Cardiac muscle cell (in vitro differentiated cells and primary cell): ENCODE measurements around the gene MLH1. TPM values are rescaled to one million over a fixed set of nuclear protein-coding genes. Genes with fewer than 3 reads are reported as not detected.
A peak's percentile ranks its signal among the peaks of the same experiment; 100 is the strongest.
"Not testable (repeated sequence)": the region's sequence is repeated elsewhere in the genome, so short reads cannot be mapped to it uniquely, and the experiment has no call there.

Experiments
- DNase-seq, 2 donors: peaks; one replicate each; pipeline versions ENCODE4 v3.0.0 to v3.0.0-alpha.2; 2010 to 2017; ENCODE audit warnings: low read depth in 1 of 2, low spot score in 1 of 2
- H3K27ac ChIP-seq: fragments of 200-600 bp; sonication (generic); 2 replicates; pipeline ENCODE4 v1.5.1; 2016
- H3K27me3 ChIP-seq: fragments of 200-600 bp; sonication (generic); 2 replicates; pipeline ENCODE4 v1.6.0; 2016; ENCODE audit warnings: control low read depth
- H3K36me3 ChIP-seq: fragments of 200-600 bp; sonication (generic); 2 replicates; pipeline ENCODE4 v1.5.1; 2016; ENCODE audit warnings: control low read depth
- H3K4me1 ChIP-seq: fragments of 200-600 bp; sonication (generic); 2 replicates; pipeline ENCODE4 v1.8.1; 2017; ENCODE audit warnings: low read depth, mild to moderate bottlenecking, mixed run types
- H3K4me3 ChIP-seq: fragments of 200-600 bp; sonication (generic); 2 replicates; pipeline ENCODE4 v1.5.1; 2016; ENCODE audit warnings: mild to moderate bottlenecking
- H3K9me3 ChIP-seq: fragments of 200-600 bp; sonication (generic); 2 replicates; pipeline ENCODE4 v1.5.1; 2017; ENCODE audit warnings: low read depth, mild to moderate bottlenecking, control low read depth
- polyA plus RNA-seq: library from polyadenylated mRNA; unstranded; fragments of >200 nt; fragmentation: Nextera tagmentation; extraction: Ambion mirVana; gene quantifications from 2 replicates; pipeline ENCODE4 v1.2.1, GENCODE V29; 2016
- total RNA-seq: library from RNA; depleted of rRNA; stranded (reverse); fragments of >200 nt; gene quantifications from 2 replicates; pipeline ENCODE4 v1.2.3, GENCODE V29; 2016
- TF ChIP-seq, protein P1 (sequence below): IDR thresholded peaks from 2 replicates; pipeline ENCODE4 v1.5.1; 2012; ENCODE audit warnings: low read depth, mild to moderate bottlenecking, low read length

The MLH1 gene
- total and polyA plus RNA-seq, 2 experiments from 2014 or later = 35.2 to 63.1 TPM

DNA sequence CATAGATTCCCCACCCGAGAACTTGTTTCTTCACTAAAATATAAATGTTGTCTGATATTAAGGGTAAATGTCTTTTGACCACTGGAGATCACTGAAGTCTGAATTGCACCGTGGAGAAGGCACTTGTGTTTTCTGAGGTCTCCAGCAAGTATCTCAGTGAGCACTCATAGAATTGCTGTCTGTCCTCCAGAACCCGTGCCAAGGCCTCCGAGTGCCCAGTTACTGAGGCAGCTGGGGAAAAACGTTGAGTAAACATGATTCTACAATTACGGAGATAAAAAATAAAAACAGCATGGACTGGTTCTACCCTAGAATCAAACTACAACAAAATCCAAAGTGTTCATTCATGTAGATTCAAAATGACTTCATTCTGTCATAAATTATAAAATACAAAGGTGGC lies 60.0 kb downstream of the MLH1 start:
- Histone ChIP-seq H3K9me3 (no peaks in the 10 kb centered on the region), H3K36me3 (peaks cover 48% of the 10 kb centered on the region), H3K4me1 (peaks cover 10% of the 10 kb centered on the region), H3K27ac (peak overlapping the region; percentile 69), H3K4me3 (no peak overlapping the region), H3K27me3 (no peaks in the 10 kb centered on the region)
- no peak for DNase-seq
- TF ChIP-seq, protein P1, sequence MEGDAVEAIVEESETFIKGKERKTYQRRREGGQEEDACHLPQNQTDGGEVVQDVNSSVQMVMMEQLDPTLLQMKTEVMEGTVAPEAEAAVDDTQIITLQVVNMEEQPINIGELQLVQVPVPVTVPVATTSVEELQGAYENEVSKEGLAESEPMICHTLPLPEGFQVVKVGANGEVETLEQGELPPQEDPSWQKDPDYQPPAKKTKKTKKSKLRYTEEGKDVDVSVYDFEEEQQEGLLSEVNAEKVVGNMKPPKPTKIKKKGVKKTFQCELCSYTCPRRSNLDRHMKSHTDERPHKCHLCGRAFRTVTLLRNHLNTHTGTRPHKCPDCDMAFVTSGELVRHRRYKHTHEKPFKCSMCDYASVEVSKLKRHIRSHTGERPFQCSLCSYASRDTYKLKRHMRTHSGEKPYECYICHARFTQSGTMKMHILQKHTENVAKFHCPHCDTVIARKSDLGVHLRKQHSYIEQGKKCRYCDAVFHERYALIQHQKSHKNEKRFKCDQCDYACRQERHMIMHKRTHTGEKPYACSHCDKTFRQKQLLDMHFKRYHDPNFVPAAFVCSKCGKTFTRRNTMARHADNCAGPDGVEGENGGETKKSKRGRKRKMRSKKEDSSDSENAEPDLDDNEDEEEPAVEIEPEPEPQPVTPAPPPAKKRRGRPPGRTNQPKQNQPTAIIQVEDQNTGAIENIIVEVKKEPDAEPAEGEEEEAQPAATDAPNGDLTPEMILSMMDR = no peak

DNA sequence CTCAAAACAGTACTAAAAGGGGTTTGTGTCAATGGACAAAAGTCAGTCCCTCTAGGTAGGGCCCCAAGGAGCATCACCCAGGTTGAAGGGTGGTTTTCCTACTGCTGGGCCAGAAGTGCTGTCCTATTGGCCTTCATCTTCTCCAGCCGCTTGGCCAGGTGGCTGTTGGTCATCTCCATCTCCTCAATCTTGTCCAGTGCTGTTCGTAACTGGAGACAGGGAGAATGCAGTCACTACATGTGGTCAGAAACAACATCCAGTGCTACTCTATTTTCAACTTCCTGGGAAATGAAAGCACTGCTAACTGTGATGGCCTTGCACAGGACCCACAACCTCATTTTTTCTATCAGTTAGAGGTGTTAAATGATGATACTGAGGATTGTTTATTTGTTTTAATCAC lies 60.4 kb downstream of the MLH1 start:
- Histone ChIP-seq H3K27ac (peak overlapping the region; percentile 69), H3K36me3 (peaks cover 43% of the 10 kb centered on the region), H3K4me1 (peaks cover 10% of the 10 kb centered on the region), H3K27me3 (no peaks in the 10 kb centered on the region), H3K4me3 (no peak overlapping the region), H3K9me3 (no peaks in the 10 kb centered on the region)
- TF ChIP-seq, protein P1 = no peak
- no peak for DNase-seq

DNA sequence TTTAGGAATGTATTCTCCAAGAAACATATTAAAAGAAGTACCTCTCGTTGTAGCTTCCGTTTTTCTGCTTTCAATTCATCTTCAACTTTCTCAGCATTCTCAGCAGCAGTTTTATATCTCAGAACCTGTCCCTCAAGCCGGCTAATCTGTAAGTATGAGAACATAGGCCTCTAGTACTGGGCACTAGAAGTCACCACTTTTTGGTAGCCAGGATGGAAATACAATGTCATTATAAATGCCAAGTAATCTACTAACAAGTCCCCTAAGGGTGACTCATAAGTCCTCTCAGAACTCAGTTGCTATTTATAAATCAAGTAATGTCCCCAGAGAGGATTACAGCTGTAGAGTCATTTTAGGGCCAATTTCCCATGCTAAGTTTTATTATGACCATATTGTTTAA lies 61.1 kb downstream of the MLH1 start:
- TF ChIP-seq, protein P1 = no peak
- peaks cover 37% of the 10 kb centered on the region for H3K36me3 ChIP-seq

DNA sequence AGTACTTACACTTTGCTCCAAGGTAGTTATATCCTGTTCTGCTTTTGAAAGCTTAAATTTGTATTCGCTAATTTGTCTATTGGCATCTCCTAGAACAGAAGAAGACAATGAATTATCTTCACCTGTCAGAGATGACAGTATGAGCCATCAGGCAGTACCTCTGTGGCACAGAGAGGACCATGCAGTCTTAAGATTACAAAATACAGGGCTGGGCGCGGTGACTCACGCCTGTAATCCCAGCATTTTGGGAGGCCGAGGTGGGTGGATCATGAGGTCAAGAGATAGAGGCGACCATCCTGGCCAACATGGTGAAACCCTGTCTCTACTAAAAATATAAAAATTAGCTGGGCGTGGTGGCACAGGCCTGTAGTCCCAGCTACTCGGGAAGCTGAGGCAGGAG lies 61.8 kb downstream of the MLH1 start:
- Histone ChIP-seq H3K36me3 (peaks cover 37% of the 10 kb centered on the region), H3K4me1 (peaks cover 10% of the 10 kb centered on the region), H3K27ac (peak overlapping the region; percentile 69)
- not testable (repeated sequence) for H3K4me3 ChIP-seq, H3K27me3 ChIP-seq, DNase-seq, H3K9me3 ChIP-seq

More for the DNA sequence above, 61.1 kb downstream of the MLH1 start:
- H3K4me1 ChIP-seq = peaks cover 10% of the 10 kb centered on the region
- peak overlapping the region; percentile 69 for H3K27ac ChIP-seq
- no peaks in the 10 kb centered on the region for H3K27me3 ChIP-seq
- DNase-seq = peak; percentile 13 to 63
- no peaks in the 10 kb centered on the region for H3K9me3 ChIP-seq
- H3K4me3 ChIP-seq = no peak overlapping the region

DNA sequence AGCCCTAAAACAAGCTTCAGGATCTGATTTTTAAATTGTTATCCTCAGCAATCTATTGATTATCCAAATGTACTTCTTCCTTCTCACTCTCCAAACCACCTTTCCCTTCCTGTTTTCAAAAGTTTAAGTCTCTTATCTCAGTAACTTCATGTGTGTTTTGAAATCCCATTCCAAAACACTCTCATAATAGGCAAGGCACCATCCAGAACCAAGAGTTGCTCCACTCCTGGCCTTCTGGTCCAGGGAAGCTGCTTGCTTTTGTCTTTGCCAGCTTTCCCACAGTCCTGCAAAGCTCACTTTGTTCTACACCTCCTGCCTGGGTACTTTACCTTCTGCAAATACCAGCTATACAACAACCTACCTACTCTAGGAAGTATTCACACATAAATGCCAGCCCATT lies 63.5 kb downstream of the MLH1 start:
- Histone ChIP-seq H3K4me1 (peaks cover 10% of the 10 kb centered on the region), H3K4me3 (no peak overlapping the region), H3K36me3 (peaks cover 25% of the 10 kb centered on the region), H3K9me3 (no peaks in the 10 kb centered on the region), H3K27ac (no peak overlapping the region), H3K27me3 (no peaks in the 10 kb centered on the region)
- peak in 1 of 2 donors; percentile 31 for DNase-seq
- TF ChIP-seq, protein P1 = no peak

DNA sequence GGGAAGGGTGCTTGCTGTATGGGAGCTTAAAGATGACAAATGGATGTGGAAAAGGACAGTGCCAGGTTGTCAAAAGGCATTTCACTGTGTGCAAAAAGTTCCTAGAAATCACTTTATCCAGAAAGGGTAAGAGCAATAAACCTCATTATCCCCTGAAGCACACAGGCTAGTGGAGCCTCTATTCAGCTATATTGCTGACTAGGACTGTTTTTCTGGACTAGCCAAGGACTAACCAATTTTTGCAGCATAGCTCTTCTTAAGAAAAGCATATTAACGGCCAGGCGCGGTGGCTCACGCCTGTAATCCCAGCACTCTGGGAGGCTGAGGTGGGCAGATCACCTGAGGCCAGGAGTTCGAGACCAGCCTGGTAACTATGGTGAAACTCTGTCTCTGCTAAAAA lies 64.8 kb downstream of the MLH1 start:
- no peaks in the 10 kb centered on the region for H3K9me3 ChIP-seq
- peaks cover 16% of the 10 kb centered on the region for H3K36me3 ChIP-seq
- TF ChIP-seq, protein P1 = no peak

More for the DNA sequence above, 64.8 kb downstream of the MLH1 start:
- no peak for DNase-seq
- H3K4me1 ChIP-seq = peaks cover 10% of the 10 kb centered on the region
- no peak overlapping the region for H3K4me3 ChIP-seq
- no peaks in the 10 kb centered on the region for H3K27me3 ChIP-seq
- H3K27ac ChIP-seq = no peak overlapping the region
